ENCODE data around the gene MYRFL.
"Not testable (repeated sequence)": the region's sequence is repeated elsewhere in the genome, so short reads cannot be mapped to it uniquely, and the experiment has no call there.

MYRFL gene

DNA sequence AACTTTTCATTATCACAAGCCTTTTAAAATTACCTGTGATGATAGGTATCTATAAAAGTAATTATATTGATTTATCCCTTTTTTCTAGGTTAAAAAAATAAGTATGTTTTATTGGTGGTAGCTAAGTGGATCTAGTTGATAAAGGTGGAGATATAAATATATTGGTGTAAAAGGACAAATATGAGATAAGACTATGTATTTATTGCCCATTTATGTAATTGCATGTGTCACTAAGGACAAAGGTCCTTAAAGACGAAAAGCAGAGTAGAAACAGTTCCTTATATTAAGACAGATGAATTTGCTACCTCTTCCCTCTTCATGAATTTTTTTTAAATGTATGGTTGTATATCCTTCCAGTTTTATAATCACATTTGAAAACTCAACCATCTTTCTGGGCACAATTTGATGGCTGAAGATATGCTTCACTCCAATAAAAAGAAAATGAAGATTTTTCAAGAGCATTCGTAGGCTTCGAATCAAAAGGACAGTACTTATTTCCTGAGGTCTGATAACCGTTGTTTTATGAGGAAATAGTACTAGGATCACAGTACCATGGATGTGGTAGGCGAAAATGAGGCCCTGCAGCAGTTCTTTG is at the start of gene MYRFL:
Gene MYRFL, plus strand, starts transcription at position 262 of the 595 bp plus-strand sequence. Its CDS starts 291 bp downstream, at position 553.
- no peak for DNase-seq (ENCODE audit: low read depth in 2 of 2, low spot score in 1 of 2)

DNA sequence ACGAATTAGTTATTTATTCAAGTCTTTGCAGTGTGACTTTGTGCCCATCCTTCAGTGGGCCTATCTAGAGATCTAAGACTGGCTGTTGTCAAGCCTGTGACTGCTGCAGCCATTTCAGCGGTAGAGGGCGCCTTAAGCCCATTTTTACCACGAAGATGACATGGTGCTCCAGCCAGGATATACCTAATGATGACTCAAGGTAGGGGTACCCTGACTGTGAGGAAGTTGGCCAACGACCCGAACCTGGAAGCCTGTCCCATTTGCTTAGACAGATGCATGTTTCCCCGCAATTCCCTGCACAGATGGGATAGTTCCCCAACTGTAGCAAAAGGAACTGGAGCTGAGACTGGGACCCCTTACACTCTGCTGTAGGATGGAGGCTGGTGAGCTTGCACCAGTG is 45.1 kb upstream of the MYRFL start:
- DNase-seq (ENCODE audit: low read depth in 2 of 2, low spot score in 1 of 2), result no peak

DNA sequence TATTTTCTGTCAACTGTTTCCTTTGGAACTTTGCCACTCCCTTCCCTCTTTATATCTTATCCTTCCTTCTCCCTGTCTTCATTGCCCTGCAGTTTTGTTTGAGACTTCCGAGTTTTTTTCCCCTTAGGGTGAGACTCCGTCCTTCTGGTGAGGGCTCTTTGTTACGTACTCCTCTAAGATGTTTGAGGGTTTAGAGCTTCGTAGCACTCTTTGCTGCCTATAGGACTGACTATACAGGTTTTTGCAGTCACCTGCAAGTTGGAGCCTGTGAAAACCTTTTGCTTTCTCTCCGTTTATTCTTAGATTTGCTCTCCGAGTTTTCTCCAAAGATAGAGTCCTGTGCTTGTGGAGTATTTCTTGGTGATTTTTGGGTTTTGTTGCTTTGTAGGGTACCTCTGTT is 41.7 kb upstream of the MYRFL start:
- DNase-seq (ENCODE audit: low read depth in 2 of 2, low spot score in 1 of 2), result no peak

DNA sequence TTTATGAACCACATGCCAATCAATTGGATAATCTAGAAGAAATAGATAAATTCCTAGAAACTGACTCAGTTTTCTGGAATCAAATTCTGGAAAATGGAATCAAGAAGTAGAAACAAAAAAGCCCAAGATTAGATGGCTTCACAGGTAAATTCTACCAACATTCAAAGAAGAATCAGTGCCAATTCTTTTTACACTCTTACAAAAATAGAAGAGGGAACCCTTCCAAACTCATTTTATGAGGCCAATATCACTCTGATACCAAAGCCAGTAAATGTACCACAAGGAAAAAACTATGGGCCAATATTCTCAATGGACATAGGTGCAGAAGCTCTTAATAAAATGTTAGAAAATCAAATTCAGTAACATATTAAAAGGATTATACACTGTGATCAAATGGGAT is 35.7 kb upstream of the MYRFL start:
- DNase-seq (ENCODE audit: low read depth in 2 of 2, low spot score in 1 of 2), result no peak

DNA sequence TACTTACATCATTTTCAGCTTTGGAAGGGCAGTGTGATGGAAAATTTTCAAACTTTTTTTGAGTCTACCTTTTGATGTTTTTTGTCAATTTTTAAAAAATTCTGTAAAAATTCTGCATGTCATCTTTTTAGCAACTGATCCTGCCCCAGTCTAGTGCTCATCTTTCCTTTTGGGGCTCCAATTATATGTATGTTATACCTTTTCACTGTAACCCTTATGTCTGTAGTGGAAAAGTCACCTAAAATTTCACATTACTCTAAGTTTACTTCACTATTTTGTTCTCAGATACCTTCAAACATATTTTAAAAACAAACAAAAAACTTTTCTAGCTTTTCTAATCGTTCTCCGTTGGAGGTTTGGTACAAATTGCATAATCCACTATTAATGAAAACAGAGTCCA is 32.5 kb upstream of the MYRFL start:
- DNase-seq (ENCODE audit: low read depth in 2 of 2, low spot score in 1 of 2), result no peak

DNA sequence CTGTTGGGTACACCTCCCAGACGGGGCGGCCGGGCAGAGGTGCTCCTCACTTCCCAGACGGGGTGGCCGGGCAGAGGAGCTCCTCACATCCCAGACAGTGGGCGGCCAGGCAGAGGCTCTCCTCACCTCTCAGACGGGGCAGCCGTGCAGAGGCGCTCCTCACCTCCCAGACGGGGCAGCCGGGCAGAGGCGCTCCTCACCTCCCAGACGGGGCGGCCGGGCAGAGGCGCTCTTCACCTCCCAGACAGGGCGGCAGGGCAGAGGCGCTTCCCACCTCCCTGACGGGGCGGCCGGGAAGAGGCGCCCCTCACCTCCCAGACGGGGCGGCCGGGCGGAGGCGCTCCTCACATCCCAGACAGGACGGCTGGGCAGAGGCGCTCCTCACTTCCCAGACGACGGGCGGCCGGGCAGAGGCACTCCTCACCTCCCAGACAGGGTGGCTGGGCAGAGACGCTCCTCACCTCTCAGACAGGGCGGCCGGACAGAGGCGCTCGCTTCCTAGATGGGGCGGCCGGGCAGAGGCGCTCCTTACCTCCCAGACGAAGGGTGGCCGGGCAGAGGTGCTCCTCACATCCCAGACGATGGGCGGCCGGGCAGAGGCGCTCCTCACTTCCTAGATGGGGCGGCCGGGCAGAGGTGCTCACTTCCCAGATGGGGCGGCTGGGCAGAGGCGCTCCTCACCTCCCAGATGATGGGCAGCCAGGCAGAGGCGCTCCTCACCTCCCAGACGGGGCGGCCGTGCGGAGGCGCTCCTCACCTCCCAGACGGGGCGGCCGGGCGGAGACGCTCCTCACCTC is 17.7 kb upstream of the MYRFL start:
- DNase-seq (ENCODE audit: low read depth in 2 of 2, low spot score in 1 of 2), result not testable (repeated sequence)

DNA sequence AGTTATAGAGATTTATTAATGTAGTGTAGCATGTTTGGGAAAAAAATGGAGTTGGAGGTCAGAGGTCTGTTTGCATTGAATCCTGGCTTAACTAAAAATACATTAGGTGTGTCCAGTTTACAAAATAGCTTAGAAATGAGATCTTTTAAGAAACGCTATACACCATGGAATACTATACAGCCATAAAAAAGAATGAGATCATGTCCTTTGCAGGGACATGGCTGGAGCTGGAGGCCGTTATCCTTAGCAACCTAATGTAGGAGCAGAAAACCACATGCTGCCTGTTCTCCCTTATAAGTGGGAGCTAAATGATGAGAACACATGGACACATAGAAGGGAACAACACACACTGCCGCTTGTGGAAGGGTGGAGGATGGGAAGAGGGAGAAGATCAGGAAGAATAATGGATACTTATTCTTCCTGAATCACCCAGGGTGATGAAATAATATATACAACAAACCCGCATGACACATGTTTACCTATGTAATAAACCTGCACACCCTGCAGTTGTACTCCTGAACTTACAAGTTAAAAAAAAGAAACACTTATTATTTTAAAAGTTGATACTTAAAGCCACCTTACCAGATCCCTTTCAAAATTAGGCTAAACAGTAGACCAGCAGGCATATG is 14.0 kb upstream of the MYRFL start:
- DNase-seq (ENCODE audit: low read depth in 2 of 2, low spot score in 1 of 2), result no peak

DNA sequence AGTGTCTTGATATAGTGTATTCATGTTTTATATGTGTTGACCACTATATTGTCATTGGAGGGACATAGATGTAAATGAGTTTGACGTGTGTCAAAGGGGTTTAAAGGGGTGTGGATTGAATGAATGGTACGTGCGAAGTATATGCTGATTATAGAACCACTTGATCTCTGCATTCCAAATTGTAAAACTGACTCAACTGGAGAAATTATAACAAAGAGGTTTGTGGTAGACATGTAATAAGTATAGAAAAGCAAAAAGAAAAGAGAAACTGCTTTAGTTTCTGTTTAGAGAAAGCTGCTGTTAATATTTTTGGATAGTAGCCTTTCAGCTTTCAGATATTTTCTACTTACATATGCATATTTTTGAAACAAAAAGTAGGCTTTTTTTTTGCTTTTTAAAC is 8.9 kb upstream of the MYRFL start:
- no peak for DNase-seq (ENCODE audit: low read depth in 2 of 2, low spot score in 1 of 2)

DNA sequence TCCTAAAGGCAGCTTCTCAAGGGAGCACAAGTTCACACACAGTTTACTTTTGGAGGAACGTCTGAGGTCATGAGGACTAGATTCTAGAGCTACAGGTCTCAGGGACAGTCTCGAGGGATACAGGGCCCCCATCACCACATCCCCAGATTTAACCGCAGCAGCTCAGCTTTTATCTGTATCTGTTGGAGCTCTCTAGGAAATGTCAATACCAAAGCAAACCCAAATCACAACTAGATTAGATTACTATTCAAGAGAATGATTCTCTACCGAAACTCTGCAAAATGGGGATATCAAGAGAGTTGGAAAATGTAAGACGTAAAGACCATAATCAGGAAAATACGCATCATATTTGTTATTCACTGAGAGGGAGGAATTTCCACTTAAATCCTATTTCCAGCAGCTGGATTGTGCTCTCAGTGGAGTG is 4.0 kb upstream of the MYRFL start:
- no peak for DNase-seq (ENCODE audit: low read depth in 2 of 2, low spot score in 1 of 2)

DNA sequence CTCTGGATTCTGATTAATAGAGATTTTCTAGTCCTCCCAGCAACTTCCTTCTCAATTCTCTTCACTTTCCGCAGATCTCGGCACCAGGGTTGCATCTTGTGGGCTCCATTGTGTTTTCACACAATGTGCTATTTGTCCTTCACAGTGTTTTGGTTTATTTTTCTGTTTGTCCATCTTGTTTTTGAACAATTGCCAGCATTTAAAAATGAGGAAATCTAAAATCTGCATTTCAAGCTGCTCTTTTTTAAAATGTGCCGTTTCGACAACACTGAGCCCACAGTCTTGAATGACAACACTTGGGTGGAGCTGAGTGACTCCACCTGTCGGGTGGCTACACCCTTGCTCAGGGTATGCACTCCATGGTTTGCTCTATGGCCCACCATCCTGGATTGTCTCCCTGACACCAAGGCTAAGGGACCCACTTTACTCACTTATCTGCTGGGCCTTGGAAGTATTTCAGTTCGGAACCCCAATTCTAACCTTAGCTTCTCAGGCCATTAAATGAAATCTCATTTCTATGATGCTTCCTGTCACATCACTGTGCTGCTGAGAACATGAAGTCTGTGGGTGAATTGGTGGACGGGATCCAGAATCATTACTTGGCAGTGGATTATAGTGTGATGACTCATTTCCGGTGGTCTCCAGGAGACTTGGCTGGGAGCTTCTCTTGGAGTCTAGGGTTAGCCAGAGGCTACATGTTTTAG is 3.4 kb upstream of the MYRFL start:
- no peak for DNase-seq (ENCODE audit: low read depth in 2 of 2, low spot score in 1 of 2)

DNA sequence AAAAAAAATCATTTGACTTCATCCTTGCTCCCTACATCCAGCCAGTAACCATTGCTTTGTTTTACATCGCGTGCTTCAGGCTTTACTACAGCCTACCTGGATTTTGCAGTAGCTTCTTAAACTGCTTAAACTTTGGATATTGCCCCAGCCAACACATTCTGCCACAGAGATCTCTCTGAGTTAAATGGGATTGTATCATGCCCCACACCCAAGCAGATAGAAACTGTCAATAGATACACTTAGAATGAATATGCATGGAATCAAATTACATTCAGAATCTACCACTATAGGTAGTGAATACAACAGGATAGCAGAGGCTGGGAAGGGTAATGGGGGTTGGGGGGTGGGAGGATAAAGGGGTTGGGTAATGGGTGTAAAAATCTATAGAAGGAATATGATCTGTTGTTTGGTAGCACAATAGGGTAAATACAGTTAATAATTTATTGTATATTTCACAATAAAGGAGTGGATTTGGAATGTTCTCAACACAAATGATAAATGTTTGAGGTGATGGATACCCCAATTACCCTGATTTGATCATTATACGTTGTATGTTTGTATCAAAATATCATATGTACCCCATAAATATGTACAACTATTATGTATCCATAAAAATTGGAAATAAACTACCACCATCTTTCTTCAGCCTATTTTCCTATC is 2.7 kb upstream of the MYRFL start:
- DNase-seq (ENCODE audit: low read depth in 2 of 2, low spot score in 1 of 2), result no peak

DNA sequence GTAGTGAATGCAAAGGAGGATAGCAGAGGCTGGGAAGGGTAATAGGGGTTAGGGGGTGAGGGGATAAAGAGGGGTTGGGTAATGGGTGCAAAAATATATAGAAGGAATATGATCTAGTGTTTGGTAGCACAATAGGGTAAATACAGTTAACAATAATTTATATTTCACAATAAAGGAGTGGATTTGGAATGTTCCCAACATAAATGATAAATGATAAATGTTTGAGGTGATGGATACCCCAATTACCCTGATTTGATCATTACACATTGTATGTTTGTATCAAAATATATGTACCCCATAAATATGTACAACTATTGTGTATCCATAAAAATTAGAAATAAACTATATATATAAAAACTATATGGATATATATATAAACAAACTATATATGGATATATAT is 999 bp upstream of the MYRFL start:
- no peak for DNase-seq (ENCODE audit: low read depth in 2 of 2, low spot score in 1 of 2)

DNA sequence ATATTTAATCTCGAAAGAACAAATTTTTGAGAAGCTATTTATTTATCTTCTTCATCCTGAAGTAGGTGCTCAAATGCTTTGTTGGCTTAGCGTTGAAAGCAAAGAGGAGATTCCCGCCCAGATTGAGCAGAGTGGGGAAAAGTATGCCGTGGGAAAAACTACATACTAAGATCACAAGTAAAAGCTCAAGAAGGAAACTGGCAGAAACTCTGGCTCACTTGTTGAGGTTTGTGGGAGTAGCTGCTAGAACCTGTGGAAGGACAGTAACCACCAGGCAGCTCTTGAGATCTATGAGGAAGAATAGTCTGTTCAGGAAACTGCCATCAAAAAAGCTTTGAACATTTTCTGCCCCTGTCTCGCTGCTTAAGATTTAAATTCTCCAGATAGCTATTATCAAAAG is 3.9 kb downstream of the MYRFL start:
- DNase-seq (ENCODE audit: low read depth in 2 of 2, low spot score in 1 of 2), result no peak

DNA sequence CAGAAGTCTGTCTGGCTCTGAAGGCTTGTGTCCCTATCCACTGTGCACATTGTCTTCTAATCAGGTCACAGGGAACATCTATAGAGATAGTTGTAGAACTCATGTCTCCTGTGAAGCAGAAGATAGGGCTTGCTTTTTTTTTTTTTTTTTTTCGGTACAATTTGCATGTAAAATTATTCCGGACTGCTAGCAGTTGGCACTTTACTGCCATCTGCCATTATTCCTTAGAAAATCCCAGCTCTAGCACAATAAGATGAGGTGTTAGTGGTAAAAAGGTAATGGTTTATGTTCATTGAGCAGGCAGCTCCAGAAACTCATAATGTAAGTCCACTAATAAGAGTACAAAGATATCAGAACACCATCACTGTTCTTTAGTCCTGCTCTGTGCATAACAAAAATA is 8.7 kb downstream of the MYRFL start:
- DNase-seq (ENCODE audit: low read depth in 2 of 2, low spot score in 1 of 2), result no peak

DNA sequence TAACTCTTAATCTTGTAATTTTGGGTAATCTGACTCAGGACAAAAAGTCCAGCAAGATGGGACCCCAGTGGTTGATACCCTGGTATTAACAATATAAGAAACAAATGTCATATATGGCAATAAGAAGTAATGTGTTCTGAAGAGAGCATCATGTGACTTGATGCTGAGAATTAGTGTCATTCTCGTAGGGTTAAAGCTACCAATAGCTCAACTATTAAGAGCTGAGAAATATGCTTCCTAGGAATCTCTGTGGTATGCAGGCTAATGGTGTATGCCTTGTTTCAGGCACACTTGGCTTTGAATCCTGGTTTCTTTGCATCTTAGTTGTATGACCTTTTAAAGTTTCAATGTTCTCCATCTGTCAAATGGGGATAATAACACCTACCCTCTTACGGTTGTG is 9.1 kb downstream of the MYRFL start:
- no peak for DNase-seq (ENCODE audit: low read depth in 2 of 2, low spot score in 1 of 2)

DNA sequence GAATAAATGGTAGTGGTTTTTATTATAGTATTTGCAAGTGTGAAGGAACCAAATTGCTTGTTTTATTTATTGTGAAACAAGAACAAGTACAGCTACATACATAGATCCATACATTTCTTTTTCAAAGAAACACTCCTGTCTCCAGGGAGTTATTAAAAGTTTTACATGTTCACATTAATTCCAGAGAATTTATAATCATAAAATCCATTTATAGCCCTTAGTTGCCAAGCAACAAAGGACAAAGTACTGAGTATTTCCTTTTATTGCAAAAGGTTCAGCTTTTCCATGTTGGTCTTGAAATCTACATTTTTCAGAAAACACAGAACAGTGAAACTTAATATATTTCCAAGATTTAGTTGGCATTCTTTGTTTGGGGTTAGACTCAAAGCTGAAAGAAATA is 9.5 kb downstream of the MYRFL start:
- DNase-seq (ENCODE audit: low read depth in 2 of 2, low spot score in 1 of 2), result no peak

DNA sequence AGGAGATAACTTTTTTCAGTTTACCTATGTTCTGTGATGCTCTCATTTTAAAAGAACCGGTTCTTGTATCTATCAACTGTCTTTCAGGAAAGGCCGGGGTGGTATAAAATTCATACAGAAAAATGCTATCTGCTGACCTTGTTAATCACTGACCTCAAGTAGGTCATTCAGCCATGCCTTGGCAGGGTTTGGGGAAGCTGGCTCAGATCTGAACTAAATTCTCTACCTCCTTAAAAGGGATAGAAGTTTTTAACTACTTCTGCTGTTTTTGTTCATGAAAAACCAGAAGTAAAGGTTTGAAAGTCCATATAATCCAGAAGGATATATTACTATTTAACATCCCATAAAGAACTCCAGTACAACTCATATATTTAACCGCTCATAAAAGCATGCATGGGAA is 10.1 kb downstream of the MYRFL start:
- no peak for DNase-seq (ENCODE audit: low read depth in 2 of 2, low spot score in 1 of 2)

DNA sequence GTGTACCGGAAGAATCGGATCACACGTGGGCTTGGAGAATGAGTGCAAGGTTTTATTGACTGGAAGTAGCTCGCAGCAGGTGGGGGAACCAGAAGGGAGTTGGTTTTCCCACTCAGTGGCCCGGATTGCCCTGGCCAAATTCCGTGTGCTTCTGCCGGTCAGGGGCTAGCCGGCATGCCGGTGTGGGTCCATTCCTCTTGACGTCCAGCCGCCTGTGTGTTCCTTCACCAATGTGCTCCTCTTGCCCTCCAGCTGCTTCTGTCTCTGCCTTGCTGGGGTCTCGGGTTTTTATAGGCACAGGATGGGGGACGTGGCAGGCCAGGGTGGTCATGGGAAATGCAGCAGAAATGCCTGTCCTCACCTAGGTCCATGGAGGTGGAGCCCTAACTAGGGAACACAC is 11.0 kb downstream of the MYRFL start:
- no peak for DNase-seq (ENCODE audit: low read depth in 2 of 2, low spot score in 1 of 2)

DNA sequence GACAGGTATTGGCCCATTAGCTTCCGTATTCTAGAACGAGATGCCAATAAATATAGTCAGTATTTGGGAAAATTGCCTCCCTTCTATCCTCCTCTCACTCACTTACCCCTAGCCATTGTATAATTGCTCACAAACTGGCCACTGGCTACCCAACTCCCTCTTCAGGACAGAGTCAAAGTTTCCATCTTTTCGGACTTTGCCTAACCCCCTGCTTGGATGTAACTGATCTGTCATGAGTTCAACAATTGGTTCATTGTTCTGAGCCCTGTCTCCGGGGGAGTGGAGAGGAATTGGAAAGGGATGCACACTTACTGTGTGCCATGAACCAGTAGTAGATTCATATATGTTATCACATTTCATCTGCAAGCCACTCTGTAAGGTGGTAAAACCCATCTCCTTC is 12.2 kb downstream of the MYRFL start:
- DNase-seq (ENCODE audit: low read depth in 2 of 2, low spot score in 1 of 2), result no peak

DNA sequence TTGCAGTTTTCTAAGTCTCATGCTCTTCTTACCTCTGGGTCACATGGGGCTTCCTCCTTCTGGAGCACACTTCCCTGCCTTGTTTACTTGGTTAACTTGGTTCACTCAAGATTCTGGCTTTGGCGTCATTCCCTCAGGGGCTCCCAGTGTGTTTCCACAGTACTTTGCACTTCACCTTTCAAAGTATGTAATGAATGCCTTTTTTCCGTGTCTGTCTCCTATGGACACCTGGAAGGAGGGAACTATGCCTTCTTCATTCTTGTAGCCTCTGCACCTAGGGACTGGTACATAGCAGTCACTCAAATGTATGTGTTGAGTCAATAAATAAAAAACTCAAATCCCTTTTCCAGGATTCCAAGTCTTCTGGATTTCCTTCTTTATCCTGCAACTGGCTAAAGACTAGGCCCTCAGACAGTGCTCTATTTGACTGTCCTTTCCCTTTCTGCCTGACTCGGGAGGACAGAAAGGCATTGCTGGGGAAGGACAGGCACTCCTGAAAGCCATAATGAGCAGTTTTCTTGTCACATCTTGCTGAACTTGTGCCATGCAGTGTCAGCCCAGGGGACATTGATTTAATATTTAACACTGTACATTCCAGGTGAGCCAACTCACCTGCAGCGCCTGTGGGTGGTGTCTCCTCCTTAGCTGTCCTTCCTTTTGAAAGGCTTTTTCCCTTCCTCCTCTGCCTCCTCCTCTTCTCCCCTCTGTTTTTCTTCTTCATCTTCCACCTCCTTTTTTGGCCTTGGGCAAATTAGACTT is 12.8 kb downstream of the MYRFL start:
- DNase-seq (ENCODE audit: low read depth in 2 of 2, low spot score in 1 of 2), result no peak

DNA sequence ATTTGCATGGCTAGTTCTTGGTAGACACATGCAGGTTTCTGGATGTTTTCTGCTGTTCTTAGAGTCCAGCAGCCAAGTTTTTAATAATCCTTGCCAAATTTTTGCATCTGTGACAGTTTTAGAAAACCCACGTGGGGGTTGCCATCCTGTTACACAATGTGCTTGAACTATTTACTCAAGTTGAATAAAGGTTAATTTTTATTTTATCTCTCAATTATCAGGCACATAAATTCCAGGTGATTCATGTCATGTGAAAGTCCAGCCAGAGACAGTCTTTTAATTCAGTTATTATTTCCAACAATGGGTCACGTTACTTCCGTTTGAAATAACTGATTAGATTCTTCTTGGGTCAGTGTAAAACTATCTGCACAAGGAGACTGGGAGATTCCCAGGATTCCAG is 15.7 kb downstream of the MYRFL start:
- no peak for DNase-seq (ENCODE audit: low read depth in 2 of 2, low spot score in 1 of 2)

Data from stimulated activated CD8-positive, alpha-beta memory T cell treated with anti-CD3 and anti-CD28 coated beads, Interleukin-4, amount 100 ng/mL, for 4 hours (primary cell).